Osteoblast (primary cell): ENCODE measurements around the gene HNRNPA0. TPM values are rescaled to one million over a fixed set of nuclear protein-coding genes. Genes with fewer than 3 reads are reported as not detected.

Experiments used
- DNase-seq: peaks from one replicate; pipeline ENCODE4 v3.0.0; 2011; ENCODE audit warnings: low spot score, mixed read lengths; ENCODE audit not compliant: insufficient read length; ENCODE audit errors: missing footprints
- H2AFZ ChIP-seq: 2 replicates; pipeline ENCODE4 v1.6.0; 2011; ENCODE audit warnings: mild to moderate bottlenecking, low read length
- H3K27ac ChIP-seq: 2 replicates; pipeline ENCODE4 v1.5.1; 2011; ENCODE audit warnings: mild to moderate bottlenecking, low read depth, low read length, moderate library complexity
- H3K27me3 ChIP-seq: 2 replicates; pipeline ENCODE4 v1.6.0; 2012; ENCODE audit warnings: mild to moderate bottlenecking, control low read depth, inconsistent platforms, low read length, moderate library complexity; ENCODE audit not compliant: insufficient read depth
- H3K36me3 ChIP-seq: 2 replicates; pipeline ENCODE4 v1.5.1; 2011; ENCODE audit warnings: mild to moderate bottlenecking, low read length, control low read depth, moderate library complexity; ENCODE audit not compliant: insufficient read depth
- H3K4me1 ChIP-seq: 2 replicates; pipeline ENCODE4 v1.5.1; 2011; ENCODE audit warnings: mild to moderate bottlenecking, low read length, control low read depth, moderate library complexity; ENCODE audit not compliant: insufficient read depth
- H3K4me2 ChIP-seq: 2 replicates; pipeline ENCODE4 v1.6.0; 2011; ENCODE audit warnings: mild to moderate bottlenecking, low read length; ENCODE audit not compliant: insufficient read depth
- H3K4me3 ChIP-seq: fragments of 200-600 bp; sonication (generic); 3 replicates; pipeline ENCODE4 v1.5.1; 2012; ENCODE audit warnings: mild to moderate bottlenecking, low read length, inconsistent platforms; ENCODE audit not compliant: insufficient read depth
- H3K79me2 ChIP-seq: 2 replicates; pipeline ENCODE4 v1.6.0; 2012; ENCODE audit warnings: mild to moderate bottlenecking, low read length, control low read depth, inconsistent platforms; ENCODE audit not compliant: insufficient read depth
- H3K9me3 ChIP-seq: 2 replicates; pipeline ENCODE4 v1.5.1; 2011; ENCODE audit warnings: low read depth, low read length, control low read depth
- H4K20me1 ChIP-seq: 2 replicates; pipeline ENCODE4 v1.6.0; 2012; ENCODE audit warnings: mild to moderate bottlenecking, low read length, control low read depth; ENCODE audit not compliant: insufficient read depth
- total RNA-seq: library from RNA; depleted of rRNA; stranded (reverse); fragments of >200 nt; gene quantifications from 2 replicates; pipeline ENCODE4 v1.2.3, GENCODE V29; 2012
- TF ChIP-seq, protein P1 (sequence below): IDR thresholded peaks from 2 replicates; pipeline ENCODE4 v1.5.1; 2011; ENCODE audit warnings: mild to moderate bottlenecking, low read depth, low read length, moderate library complexity; ENCODE audit errors: extremely low read depth

HNRNPA0 gene
- total RNA-seq, 1 donor, result 24.2 TPM

DNA sequence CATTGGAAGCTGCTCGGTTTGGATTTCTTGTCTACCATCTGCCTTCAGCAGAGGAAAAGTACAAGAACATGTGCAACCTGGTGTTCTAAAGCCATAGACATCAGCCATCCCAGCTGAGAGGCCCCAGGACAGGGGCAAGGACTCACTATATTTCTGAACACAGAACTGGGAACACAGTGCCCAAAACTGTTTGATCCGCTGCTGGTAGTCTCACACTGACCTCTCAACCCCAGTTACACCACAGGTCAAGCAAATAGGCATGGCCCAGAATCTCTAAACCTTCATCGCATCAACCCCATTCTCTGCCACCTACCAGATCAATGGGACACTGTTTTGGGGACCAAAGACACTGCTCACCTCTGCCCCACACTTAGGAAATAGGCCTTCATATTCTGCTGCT, 20.2 kb downstream of the HNRNPA0 start:
- no peaks in the 10 kb centered on the region for H3K36me3 ChIP-seq
- no peaks in the 10 kb centered on the region for H3K79me2 ChIP-seq
- H3K27me3 ChIP-seq, result no peaks in the 10 kb centered on the region
- H3K4me2 ChIP-seq, result no peak overlapping the region
- no peak overlapping the region for H2AFZ ChIP-seq
- no peak for DNase-seq
- peaks cover 42% of the 10 kb centered on the region for H3K4me1 ChIP-seq
- H4K20me1 ChIP-seq, result no peaks in the 10 kb centered on the region
- no peaks in the 10 kb centered on the region for H3K9me3 ChIP-seq
- TF ChIP-seq, protein P1, sequence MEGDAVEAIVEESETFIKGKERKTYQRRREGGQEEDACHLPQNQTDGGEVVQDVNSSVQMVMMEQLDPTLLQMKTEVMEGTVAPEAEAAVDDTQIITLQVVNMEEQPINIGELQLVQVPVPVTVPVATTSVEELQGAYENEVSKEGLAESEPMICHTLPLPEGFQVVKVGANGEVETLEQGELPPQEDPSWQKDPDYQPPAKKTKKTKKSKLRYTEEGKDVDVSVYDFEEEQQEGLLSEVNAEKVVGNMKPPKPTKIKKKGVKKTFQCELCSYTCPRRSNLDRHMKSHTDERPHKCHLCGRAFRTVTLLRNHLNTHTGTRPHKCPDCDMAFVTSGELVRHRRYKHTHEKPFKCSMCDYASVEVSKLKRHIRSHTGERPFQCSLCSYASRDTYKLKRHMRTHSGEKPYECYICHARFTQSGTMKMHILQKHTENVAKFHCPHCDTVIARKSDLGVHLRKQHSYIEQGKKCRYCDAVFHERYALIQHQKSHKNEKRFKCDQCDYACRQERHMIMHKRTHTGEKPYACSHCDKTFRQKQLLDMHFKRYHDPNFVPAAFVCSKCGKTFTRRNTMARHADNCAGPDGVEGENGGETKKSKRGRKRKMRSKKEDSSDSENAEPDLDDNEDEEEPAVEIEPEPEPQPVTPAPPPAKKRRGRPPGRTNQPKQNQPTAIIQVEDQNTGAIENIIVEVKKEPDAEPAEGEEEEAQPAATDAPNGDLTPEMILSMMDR, result no peak
- no peak overlapping the region for H3K4me3 ChIP-seq
- H3K27ac ChIP-seq, result no peak overlapping the region

DNA sequence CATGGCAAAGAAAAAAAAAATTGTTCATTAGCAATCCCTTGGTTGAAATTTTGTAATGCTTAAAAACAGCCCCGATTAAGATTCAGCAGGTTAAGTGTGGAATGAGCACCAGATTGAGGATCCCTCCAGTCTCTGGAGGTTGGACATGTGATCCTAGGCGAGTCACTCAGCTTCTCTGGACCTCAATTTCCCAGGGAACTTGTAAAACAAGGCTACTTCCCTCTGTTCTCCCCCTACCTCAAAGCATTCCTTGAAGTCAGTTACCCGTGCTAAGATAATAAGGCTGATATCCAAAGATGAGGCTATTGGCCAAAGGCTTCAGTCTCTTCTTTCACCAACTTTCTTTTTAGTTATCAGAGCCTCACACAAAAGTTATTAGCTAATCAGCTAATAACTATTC, 21.2 kb downstream of the HNRNPA0 start:
- Histone ChIP-seq H3K9me3 (no peaks in the 10 kb centered on the region), H3K27ac (no peak overlapping the region), H3K4me1 (peaks cover 42% of the 10 kb centered on the region), H3K27me3 (no peaks in the 10 kb centered on the region), H3K36me3 (no peaks in the 10 kb centered on the region), H3K4me2 (no peak overlapping the region), H2AFZ (no peak overlapping the region), H3K79me2 (no peaks in the 10 kb centered on the region), H3K4me3 (no peak overlapping the region), H4K20me1 (no peaks in the 10 kb centered on the region)
- DNase-seq, result no peak
- TF ChIP-seq, protein P1, result no peak

DNA sequence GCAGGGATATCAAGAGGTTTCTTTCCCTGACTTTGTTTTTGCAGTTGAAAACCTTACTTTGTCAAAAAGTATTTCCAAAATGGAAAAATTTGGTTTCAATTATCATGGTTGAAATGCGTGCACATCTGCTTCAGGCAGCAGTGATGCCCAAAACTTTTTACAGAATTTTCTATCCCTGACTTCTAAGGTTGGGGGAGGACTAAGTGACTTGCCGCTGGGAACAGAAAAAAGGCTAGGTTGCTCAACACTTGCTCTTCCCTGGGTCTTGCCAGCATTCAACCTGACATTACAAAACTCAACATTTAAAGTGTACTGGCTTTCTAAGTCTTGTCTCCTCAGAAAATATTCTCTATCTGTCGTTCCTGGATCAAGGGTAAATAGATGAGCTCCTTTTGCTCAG, 23.0 kb downstream of the HNRNPA0 start:
- no peaks in the 10 kb centered on the region for H3K79me2 ChIP-seq
- H2AFZ ChIP-seq, result no peak overlapping the region
- peaks cover 31% of the 10 kb centered on the region for H3K4me1 ChIP-seq
- no peak overlapping the region for H3K27ac ChIP-seq
- DNase-seq, result no peak
- H3K4me3 ChIP-seq, result no peak overlapping the region
- H3K36me3 ChIP-seq, result no peaks in the 10 kb centered on the region
- H3K27me3 ChIP-seq, result no peaks in the 10 kb centered on the region
- H3K9me3 ChIP-seq, result no peaks in the 10 kb centered on the region
- TF ChIP-seq, protein P1, result no peak
- H4K20me1 ChIP-seq, result no peaks in the 10 kb centered on the region
- H3K4me2 ChIP-seq, result no peak overlapping the region

DNA sequence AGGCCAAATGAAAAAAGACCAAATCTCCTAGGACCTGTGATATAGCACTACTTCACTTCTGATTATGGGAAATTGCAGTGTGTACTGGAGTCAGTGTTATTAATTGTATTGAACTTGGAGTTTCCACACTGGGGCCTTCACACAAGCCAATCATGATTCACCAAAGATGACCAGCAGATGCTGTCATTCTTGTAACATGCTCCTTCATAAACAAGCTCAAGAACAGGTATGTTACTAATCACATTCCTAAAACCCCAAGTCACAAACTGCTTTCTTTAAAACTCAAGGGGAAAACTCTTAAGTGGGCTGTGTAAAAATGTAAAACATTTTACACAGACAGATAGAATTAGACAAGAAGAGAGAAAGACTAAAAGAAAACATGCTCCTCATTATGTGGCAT, 23.8 kb downstream of the HNRNPA0 start:
- Histone ChIP-seq H3K4me2 (no peak overlapping the region), H4K20me1 (no peaks in the 10 kb centered on the region), H3K27ac (no peak overlapping the region), H3K9me3 (no peaks in the 10 kb centered on the region), H3K4me1 (peaks cover 23% of the 10 kb centered on the region), H3K4me3 (no peak overlapping the region), H2AFZ (no peak overlapping the region), H3K79me2 (no peaks in the 10 kb centered on the region), H3K27me3 (no peaks in the 10 kb centered on the region), H3K36me3 (no peaks in the 10 kb centered on the region)
- DNase-seq, result no peak
- TF ChIP-seq, protein P1, result no peak
